ENCODE measurements around the gene PANK4.

DNA sequence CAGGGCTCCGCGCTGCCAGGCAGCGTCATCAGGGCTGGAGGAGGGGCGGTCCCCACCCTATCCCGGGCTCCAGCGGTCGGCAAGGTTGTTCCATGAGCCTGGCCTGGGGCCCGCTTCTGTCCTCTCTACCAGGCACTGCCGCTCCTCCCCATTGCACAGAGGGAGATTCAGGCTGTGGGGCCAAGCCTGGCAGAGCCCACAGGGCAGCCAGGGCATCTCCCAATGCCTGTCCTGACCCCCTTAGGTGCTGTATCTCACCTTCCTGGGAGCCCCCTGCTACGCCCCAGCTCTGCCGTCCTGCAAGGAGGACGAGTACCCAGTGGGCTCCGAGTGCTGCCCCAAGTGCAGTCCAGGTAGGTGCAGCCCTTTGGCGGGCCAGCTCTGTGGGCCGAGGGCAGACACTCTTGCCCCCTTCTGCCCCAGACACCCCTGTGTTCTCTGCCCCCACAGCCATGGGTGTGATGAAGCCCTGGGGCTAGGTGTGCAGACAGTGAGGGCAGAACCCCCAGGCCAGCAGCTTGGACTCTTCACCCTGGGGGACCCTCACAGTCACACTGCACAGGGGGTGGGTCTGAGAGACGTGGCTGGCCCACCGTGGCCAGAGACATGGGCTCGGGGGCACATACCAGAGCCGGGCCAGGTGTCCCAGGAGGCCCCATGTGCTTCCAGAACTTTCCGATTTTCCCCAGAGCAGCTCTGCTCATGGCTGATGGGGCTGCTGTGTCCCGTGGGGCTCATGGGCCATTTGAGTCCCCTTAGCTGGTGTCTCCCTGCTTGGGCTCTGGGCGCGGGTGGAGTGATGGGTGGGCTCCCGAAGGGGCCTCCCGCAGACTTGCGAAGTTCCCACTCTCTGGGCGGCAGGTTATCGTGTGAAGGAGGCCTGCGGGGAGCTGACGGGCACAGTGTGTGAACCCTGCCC lies 31.3 kb upstream of the PANK4 start:
- no peak for TF ChIP-seq NFATC3 (IDR thresholded peaks at IDR 0.05)
- no peak for TF ChIP-seq POLR3G (IDR thresholded peaks at IDR 0.05; ENCODE audit: extremely low read depth, insufficient read length, insufficient replicate concordance)
- no peak for TF ChIP-seq TAF1 (IDR thresholded peaks at IDR 0.05; ENCODE audit: control insufficient read depth, extremely low read depth, insufficient read depth, low read length, severe bottlenecking)
- TF ChIP-seq CTCF (IDR thresholded peaks at IDR 0.05 in 2 of 3, conservative IDR thresholded peaks at IDR 0.05 in 1 of 3; ENCODE audit: insufficient read depth in 2 of 3, low read depth in 1 of 3, low read length in 3 of 3), result 0 out of 6 replicates have a peak, but pooled peaks of 1 of the 3 experiments have one; percentile 7
- TF ChIP-seq ETS1 (conservative IDR thresholded peaks at IDR 0.05; ENCODE audit: control insufficient read depth, low read depth, low read length), result no peak
- TF ChIP-seq CHD2 (IDR thresholded peaks at IDR 0.05; ENCODE audit: low read depth, low read length), result no peak
- no peak for TF ChIP-seq CEBPB (tag; IDR thresholded peaks at IDR 0.05)
- TF ChIP-seq, protein P1, sequence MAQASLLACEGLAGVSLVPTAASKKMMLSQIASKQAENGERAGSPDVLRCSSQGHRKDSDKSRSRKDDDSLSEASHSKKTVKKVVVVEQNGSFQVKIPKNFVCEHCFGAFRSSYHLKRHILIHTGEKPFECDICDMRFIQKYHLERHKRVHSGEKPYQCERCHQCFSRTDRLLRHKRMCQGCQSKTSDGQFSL (CRISPR knock-in tag; IDR thresholded peaks at IDR 0.05), result no peak
- TF ChIP-seq, protein P1 (tag; IDR thresholded peaks at IDR 0.05), result no peak
- no peak for TF ChIP-seq POLR2A (conservative IDR thresholded peaks at IDR 0.05)
- TF ChIP-seq MCM7 (IDR thresholded peaks at IDR 0.05), result no peak
- TF ChIP-seq, protein P2, sequence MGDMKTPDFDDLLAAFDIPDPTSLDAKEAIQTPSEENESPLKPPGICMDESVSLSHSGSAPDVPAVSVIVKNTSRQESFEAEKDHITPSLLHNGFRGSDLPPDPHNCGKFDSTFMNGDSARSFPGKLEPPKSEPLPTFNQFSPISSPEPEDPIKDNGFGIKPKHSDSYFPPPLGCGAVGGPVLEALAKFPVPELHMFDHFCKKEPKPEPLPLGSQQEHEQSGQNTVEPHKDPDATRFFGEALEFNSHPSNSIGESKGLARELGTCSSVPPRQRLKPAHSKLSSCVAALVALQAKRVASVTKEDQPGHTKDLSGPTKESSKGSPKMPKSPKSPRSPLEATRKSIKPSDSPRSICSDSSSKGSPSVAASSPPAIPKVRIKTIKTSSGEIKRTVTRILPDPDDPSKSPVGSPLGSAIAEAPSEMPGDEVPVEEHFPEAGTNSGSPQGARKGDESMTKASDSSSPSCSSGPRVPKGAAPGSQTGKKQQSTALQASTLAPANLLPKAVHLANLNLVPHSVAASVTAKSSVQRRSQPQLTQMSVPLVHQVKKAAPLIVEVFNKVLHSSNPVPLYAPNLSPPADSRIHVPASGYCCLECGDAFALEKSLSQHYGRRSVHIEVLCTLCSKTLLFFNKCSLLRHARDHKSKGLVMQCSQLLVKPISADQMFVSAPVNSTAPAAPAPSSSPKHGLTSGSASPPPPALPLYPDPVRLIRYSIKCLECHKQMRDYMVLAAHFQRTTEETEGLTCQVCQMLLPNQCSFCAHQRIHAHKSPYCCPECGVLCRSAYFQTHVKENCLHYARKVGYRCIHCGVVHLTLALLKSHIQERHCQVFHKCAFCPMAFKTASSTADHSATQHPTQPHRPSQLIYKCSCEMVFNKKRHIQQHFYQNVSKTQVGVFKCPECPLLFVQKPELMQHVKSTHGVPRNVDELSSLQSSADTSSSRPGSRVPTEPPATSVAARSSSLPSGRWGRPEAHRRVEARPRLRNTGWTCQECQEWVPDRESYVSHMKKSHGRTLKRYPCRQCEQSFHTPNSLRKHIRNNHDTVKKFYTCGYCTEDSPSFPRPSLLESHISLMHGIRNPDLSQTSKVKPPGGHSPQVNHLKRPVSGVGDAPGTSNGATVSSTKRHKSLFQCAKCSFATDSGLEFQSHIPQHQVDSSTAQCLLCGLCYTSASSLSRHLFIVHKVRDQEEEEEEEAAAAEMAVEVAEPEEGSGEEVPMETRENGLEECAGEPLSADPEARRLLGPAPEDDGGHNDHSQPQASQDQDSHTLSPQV (IDR thresholded peaks at IDR 0.05), result no peak
- TF ChIP-seq TAF7 (tag; IDR thresholded peaks at IDR 0.05), result no peak
- TF ChIP-seq TRIM28 (IDR thresholded peaks at IDR 0.05), result no peak
